Measurements from ENCODE around the gene CNIH3. TPM values are rescaled to one million over a fixed set of nuclear protein-coding genes. Genes with fewer than 3 reads are reported as not detected.

Gene CNIH3
- total RNA-seq, 1 experiment from 2014 or later, result 4.2 TPM

- H4K91ac ChIP-seq (ENCODE audit: insufficient read length, low read depth, low read length), result no peak overlapping the region
- no peak overlapping the region for H3K4me2 ChIP-seq (ENCODE audit: insufficient read depth, insufficient read length, low read length)
- DNase-seq, result no peak
- H3K27ac Mint-ChIP-seq, result no peak overlapping the region
- no peaks in the 10 kb centered on the region for H4K20me1 ChIP-seq (ENCODE audit: control insufficient read depth, insufficient read depth, insufficient read length)
- H3K79me1 ChIP-seq (ENCODE audit: insufficient read depth, low read depth, low read length, poor library complexity, severe bottlenecking), result no peaks in the 10 kb centered on the region
- no peaks in the 10 kb centered on the region for H3K9me3 ChIP-seq (ENCODE audit: control insufficient read depth, low read depth, low read length)
- no peak overlapping the region for H3K4ac ChIP-seq (ENCODE audit: low read depth, low read length)
- no peak overlapping the region for H4K8ac ChIP-seq (replicated peaks; ENCODE audit: insufficient read length, low read depth, low read length)
- H3K27me3 ChIP-seq (ENCODE audit: insufficient read depth, low read length), result peaks cover 3% of the 10 kb centered on the region; the same call in 1 of the 2 replicates
- H3K23ac ChIP-seq (ENCODE audit: insufficient read length, low read depth, low read length), result no peak overlapping the region
- H3K14ac ChIP-seq (ENCODE audit: insufficient read depth, low read length), result no peak overlapping the region
- peaks cover 2% of the 10 kb centered on the region; the same call in 1 of the 2 replicates for H3K4me1 ChIP-seq (ENCODE audit: insufficient read depth, low read length)
- H3K9me3 Mint-ChIP-seq, result no peaks in the 10 kb centered on the region
- H3K79me2 ChIP-seq (ENCODE audit: insufficient read depth, low read length), result no peaks in the 10 kb centered on the region
- no peak overlapping the region for H4K5ac ChIP-seq (ENCODE audit: insufficient read length, low read depth, low read length)
- H2BK12ac ChIP-seq (ENCODE audit: insufficient read length, low read depth, low read length), result no peak overlapping the region
- H3K4me3 Mint-ChIP-seq, result no peak overlapping the region
- no peak overlapping the region for H3K27ac ChIP-seq (ENCODE audit: insufficient read length, low read depth, low read length)
- no peak overlapping the region for H3T11ph ChIP-seq (ENCODE audit: low read length)
- H3K4me1 Mint-ChIP-seq, result peaks cover 0 to 15% of the 10 kb centered on the region in 2 experiments; a peak in 2 of 4 replicates
- H3K18ac ChIP-seq (ENCODE audit: insufficient read length, low read depth, low read length), result no peak overlapping the region
- peaks cover 1% of the 10 kb centered on the region for H3K27me3 Mint-ChIP-seq (ENCODE audit: low read depth)
- no peak overlapping the region for H2BK120ac ChIP-seq (ENCODE audit: low read depth, low read length, poor library complexity, severe bottlenecking)
- no peak overlapping the region for H2AFZ ChIP-seq (ENCODE audit: low read length)
- no peaks in the 10 kb centered on the region for H3K23me2 ChIP-seq (ENCODE audit: insufficient read length, low read depth, low read length, poor library complexity, severe bottlenecking)
- H2BK5ac ChIP-seq (ENCODE audit: insufficient read length, low read length), result no peak overlapping the region
- TF ChIP-seq CTCF (conservative IDR thresholded peaks at IDR 0.05), result no peak
- H3K36me3 Mint-ChIP-seq (ENCODE audit: insufficient read depth in 1 of 3, low read depth in 3 of 3), result no peaks in the 10 kb centered on the region
- no peak overlapping the region for H2AK5ac ChIP-seq (ENCODE audit: insufficient read length, low read length)
- no peak overlapping the region for H3K56ac ChIP-seq (ENCODE audit: insufficient read length, low read depth, low read length)
- H2BK20ac ChIP-seq (ENCODE audit: low read depth, low read length, poor library complexity, severe bottlenecking), result no peak overlapping the region
- H2BK15ac ChIP-seq (ENCODE audit: low read depth, low read length), result no peak overlapping the region
- H3K9ac ChIP-seq (ENCODE audit: extremely low read depth, insufficient read length, low read length), result no peak overlapping the region
Measured at GRCh38 chr1:224789311-224789710, 173.2 kb downstream of the CNIH3 start.

Other genes starting within 250 kb of the CNIH3 start
- gene WDR26, start 181.5 kb upstream of the CNIH3 start, total RNA-seq (2021), result 81.4 and 81.7 TPM in 2 replicates